ENCODE results near the gene REEP1.

Gene REEP1

GRCh38 chr2:86337244-86337835, at the start of gene REEP1:
Gene REEP1, minus strand, starts transcription at chr2:86337626. Its CDS starts 116 bp downstream, at chr2:86337510.
- no peak for DNase-seq (ENCODE audit: low read depth)

- DNase-seq (ENCODE audit: low read depth): peak; percentile 45
These were observed 46.4 kb upstream of the REEP1 start for GRCh38 chr2:86383844-86384243.

GRCh38 chr2:86382698-86383097, 45.3 kb upstream of the REEP1 start:
- no peak for DNase-seq (ENCODE audit: low read depth)

GRCh38 chr2:86382108-86382507, 44.7 kb upstream of the REEP1 start:
- no peak for DNase-seq (ENCODE audit: low read depth)

- no peak for DNase-seq (ENCODE audit: low read depth)
These were observed 41.0 kb upstream of the REEP1 start for GRCh38 chr2:86378469-86378868.

- DNase-seq (ENCODE audit: low read depth): no peak
These were observed 38.2 kb upstream of the REEP1 start for GRCh38 chr2:86375623-86376022.

- peak; percentile 8 for DNase-seq (ENCODE audit: low read depth)
These were observed 35.4 kb upstream of the REEP1 start for GRCh38 chr2:86372641-86373502.

- DNase-seq (ENCODE audit: low read depth): no peak
These were observed 34.7 kb upstream of the REEP1 start for GRCh38 chr2:86372133-86372532.

- no peak for DNase-seq (ENCODE audit: low read depth)
These were observed 34.1 kb upstream of the REEP1 start for GRCh38 chr2:86371527-86371926.

GRCh38 chr2:86370579-86370978, 33.2 kb upstream of the REEP1 start:
- DNase-seq (ENCODE audit: low read depth): no peak

- DNase-seq (ENCODE audit: low read depth): peak; percentile 12
These were observed 30.9 kb upstream of the REEP1 start for GRCh38 chr2:86368161-86368824.

- DNase-seq (ENCODE audit: low read depth): no peak
These were observed 30.0 kb upstream of the REEP1 start for GRCh38 chr2:86367499-86367777.

- no peak for DNase-seq (ENCODE audit: low read depth)
These were observed 29.4 kb upstream of the REEP1 start for GRCh38 chr2:86366651-86367498.

GRCh38 chr2:86364894-86365293, 27.5 kb upstream of the REEP1 start:
- no peak for DNase-seq (ENCODE audit: low read depth)

- DNase-seq (ENCODE audit: low read depth): no peak
These were observed 23.4 kb upstream of the REEP1 start for GRCh38 chr2:86360776-86361175.

GRCh38 chr2:86358957-86359356, 21.5 kb upstream of the REEP1 start:
- no peak for DNase-seq (ENCODE audit: low read depth)

- DNase-seq (ENCODE audit: low read depth): no peak
These were observed 20.1 kb upstream of the REEP1 start for GRCh38 chr2:86357392-86357963.

GRCh38 chr2:86352727-86353221, 15.3 kb upstream of the REEP1 start:
- DNase-seq (ENCODE audit: low read depth): no peak

GRCh38 chr2:86352137-86352726, 14.8 kb upstream of the REEP1 start:
- no peak for DNase-seq (ENCODE audit: low read depth)

- no peak for DNase-seq (ENCODE audit: low read depth)
These were observed 13.3 kb upstream of the REEP1 start for GRCh38 chr2:86350751-86351150.

GRCh38 chr2:86347401-86347800, 10.0 kb upstream of the REEP1 start:
- DNase-seq (ENCODE audit: low read depth): no peak
